COLO829 (cell line): Measurements from ENCODE around the gene ALKAL2.

Source experiments
- DNase-seq: peaks from one replicate; pipeline ENCODE4 v3.0.0; 2012; ENCODE audit warnings: low spot score

ALKAL2 gene

DNA sequence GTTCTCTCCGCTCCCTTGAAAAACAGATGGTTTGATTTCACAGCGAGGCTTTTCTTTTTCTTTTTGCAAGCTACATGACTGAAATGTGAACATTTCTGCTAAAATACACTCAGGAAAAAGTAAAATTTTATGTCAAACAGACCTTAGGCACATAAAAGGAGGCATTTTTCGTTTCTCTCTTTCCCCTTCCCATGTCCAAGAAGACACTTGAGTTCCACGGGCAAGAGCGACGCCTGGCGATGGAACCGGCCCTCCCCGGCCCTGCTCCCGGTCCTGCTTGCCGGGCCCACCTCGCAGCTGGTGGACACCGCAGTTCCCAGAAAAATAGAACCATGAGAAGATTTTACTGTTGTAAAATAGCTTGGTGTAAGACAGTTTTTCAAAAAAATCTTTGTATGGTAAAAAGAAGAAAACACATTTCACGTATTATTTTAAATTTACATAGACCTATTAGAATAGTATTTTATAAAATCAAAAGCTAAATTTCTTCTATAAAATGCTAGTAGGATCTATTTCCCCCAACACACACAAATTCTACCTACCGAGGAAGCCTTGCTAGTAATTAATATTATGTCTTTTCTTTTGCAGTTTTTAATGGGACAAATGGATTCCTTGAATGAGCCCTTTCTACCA lies 2.3 kb upstream of the ALKAL2 start:
- DNase-seq = peak; percentile 45

DNA sequence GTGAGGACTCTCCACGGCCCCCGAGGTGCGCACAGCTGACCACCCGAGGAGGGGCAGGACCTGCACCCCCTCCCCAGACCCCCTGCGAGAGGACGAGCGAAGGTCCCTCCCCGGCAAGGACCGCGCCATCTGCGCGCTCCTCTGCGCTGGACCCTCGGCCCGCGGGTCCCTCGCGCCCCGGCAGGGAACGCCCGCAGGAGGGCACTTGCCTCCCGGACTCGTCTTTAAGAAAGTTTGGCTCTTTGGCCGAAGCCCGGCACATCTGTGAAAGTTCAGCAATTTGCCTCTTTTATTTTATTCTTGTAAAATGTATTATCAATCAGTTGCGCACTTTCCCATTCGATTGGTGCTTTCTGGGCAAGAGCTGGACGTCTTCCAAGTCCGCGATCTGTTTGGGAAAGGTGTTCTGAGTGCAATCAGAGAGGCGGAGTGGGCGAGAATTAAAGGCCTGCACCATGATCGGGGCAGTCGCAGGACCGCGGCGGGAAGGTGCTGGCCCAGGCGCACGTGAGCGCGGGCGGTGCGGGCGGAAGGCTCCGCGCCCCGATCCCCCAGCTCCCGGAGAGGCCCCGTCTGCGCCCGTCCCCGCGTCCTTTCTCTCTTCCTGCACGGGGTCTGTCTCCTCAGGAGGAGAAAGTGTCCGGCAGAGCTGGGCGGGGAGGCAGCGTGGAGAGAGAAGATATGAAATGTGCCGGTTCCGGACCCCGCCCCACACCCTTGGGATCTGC lies 1.6 kb upstream of the ALKAL2 start:
- DNase-seq = no peak

DNA sequence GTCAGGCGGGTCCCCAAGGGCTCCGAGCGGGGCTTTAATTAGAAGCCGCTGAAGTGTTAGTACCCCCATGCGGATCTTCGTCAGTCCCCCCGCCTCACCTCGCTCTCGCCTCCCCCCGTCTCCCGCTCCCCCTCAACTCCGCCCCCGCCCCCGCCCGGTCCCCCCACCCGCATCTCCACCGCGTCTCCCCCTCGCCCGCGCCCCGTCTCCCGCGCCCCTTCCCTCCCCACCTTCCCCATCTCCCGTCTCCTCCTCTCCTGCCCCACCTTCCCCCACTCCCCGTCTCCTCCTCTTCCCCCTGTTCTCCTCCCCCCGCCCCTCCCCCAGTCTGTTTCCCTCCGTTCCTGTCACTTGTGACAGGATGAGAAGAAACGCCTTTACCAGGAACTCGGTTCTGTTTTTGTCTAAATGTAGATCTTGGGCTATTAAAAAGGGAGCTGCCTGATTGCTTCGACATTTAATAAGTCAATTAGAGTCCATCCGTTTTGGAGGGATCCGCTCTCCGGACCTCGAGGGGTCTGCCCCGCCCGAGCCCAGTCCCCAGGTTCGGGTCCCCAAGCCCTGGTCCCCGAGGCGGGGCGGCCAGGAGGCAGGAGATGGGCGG lies 969 bp upstream of the ALKAL2 start:
- no peak for DNase-seq

DNA sequence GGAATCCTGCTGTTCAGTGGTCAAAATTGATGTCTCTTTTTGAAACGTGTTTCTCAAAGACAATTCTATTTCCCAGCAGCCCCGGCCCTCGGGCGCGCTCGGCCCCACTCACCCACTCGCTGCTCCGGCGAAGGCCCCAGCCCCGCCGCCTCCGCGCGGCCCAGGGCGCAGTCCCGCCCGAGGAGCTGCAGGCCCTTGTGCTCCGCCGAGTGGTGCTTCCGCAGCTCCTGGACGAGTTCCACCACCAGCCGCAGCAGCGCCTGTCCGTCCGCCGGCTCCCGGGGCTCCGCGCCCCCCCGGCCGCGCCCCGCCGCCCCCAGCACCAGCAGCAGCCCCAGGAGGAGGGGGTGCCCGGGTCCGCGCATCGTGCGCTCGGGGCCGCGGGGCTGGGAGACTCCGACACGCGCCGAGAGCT lies 413 bp downstream of the ALKAL2 start:
- no peak for DNase-seq

DNA sequence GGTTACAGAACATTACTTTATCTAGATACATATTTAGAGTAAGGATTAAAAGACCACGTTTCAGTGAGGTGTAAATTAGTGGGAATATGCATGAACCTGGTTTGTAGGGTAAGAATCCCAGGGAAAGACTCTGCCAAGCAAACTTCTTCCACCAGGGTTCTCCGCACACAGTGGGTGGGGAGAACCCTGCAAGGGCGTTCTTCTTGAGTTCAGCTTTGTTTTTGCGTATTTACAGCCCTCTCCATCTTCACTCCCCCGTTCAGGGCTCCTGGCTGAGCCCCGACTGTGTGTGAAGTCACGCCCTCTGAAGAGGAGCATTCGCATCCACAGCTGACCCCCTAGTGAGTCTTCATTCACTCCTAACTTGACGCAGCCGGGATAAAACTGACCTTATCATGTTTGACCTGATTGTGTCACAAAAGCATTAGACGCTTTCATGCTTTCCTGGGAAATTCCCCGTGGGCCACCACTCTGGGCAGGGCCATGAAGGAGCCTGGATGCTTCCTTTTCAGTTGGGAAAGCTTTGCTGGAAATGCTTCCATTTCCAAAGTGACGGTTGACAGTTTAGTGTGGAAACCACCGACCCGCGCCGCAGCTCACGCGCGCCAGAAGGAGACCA lies 1.0 kb downstream of the ALKAL2 start:
- no peak for DNase-seq

DNA sequence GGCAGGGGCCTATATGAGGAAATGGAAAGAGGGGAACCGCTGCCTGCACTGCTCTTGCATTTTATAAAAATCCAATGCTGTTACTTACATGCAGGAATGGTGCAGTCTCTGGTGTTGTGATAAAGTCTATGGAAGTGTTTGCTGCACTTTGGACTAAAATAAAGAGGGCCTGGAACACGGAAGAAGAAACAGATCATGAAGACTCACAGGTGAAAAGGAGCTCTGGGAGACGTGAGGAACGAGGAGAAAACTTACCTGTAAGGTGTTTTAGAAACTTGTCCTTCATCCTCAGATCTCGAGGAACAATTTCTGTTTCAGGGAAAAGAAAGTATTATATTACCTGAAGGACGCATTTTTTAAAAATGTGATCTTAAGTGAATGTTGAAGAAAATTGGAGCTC lies 1.9 kb downstream of the ALKAL2 start:
- DNase-seq = no peak

DNA sequence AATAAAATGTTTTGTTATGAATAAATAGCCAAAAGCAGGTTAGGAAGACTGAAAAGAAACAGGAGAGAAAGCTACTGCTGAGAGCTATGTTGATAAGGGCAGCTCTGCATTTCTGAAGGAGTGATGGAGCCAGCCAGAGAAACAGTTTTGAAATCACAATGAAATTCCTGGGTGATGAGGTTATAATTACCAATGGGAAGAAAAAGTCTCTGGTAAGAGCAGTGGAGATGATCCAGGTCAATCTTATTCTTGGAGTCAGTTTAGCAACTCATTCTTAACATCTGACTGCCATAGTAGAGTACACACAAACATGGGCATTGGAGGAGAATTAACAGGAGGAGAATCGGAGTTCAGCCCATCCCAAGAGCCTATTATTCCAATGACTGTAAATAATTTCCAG lies 2.4 kb downstream of the ALKAL2 start:
- DNase-seq = no peak

DNA sequence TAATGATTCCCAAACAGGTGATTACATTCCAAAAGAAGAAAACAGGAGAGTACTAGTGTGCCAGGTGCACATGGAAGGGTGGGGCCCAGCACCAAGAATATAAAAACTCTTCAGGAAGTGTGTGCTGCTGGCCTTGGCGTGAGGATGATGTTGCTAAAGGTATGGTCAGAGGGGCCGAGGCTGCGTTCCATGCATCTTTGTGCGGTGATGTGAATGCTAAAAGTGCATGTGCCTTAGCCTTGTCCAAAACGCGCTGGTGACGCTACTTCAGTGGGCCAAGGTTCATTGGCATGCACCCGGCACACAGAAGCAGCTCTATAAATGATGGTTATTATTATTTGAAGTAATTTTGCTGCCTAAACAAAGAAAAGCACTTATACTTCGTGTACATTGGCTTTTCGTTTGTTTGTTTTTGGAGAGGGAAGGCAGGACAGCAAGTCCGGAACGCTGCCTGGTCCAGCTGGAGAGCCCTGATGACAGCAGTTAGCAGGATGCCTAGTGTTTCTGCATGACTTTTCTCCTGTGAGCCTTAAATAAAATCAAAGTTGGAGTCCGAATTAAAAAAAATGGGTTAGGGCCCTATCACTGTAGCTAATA lies 2.9 kb downstream of the ALKAL2 start:
- no peak for DNase-seq

DNA sequence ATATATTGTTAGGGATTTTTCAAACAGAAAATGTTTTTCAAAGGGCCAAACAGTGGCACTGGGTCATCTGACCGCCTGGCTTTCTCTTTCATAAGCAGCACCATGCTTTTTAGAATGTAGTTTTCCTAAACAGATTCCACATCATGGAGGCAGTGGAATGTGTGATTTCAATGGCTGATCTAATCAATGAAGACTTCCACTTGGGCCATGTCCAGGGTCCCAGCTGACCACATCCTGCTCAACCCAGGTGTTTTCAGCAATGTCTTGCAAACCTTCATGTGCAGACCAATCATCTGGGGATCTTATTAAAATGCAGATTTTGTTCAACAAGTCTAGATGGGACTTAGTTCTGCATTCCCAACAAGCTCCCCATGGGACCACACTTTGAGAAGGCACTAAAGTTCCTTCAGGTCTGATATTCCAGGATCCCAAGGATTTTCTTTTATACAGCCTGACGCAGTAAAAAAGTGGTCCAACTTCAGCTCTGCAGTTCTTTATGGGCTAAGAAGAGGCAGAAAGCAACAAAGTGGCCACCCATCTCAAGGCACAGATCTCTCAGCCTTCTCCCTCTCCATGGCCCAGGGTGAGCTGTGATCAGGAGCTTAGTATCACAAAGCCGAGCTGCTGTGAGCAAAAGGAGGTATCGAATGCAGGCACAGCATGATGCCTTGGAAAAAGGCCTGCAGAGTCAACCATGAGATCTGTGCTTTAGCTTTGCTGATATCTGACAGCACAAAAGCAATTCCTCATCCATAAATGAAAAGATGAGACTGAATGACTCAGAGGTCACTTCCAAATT lies 3.7 kb downstream of the ALKAL2 start:
- DNase-seq = no peak

DNA sequence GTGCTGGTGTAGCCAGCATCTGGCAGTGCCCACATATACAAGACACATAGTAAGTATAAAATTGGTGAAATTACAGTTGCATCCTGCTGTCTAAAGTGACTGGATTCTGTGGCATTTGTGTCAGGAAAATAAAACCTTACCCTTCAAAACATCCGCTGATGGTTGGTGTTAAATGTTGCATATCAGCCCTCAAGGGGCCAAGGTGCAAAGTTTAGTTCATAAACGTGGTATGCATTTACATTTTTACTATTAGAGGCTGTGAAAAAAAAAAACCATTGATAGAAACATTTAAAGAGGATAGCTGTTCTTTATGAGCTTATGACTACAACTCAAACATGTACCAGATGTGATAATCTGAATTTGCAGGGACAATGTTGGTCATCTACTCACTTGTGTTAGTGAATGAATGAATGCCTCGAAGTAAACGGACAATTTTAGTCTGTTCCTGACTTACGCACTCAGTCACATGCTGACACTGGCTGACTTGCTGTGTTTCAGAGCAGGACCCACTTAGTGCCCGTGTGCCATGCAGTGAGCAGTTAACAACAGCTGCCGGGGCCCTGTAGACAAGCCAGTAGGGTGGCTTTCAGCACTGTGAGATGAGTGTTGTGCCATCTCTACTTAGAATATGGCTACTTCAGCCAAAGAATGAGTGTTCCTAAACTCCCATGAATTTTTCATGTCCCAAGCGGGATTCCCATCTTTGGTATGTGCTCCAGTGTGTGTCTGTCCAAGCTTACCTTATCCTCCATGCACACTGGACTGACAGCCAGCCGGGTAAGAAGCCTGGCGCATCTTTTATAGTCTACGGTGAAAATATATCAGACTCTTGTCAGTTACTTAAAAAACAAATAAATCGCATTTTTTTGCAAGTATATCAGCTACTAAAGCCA lies 5.3 kb downstream of the ALKAL2 start:
- no peak for DNase-seq

DNA sequence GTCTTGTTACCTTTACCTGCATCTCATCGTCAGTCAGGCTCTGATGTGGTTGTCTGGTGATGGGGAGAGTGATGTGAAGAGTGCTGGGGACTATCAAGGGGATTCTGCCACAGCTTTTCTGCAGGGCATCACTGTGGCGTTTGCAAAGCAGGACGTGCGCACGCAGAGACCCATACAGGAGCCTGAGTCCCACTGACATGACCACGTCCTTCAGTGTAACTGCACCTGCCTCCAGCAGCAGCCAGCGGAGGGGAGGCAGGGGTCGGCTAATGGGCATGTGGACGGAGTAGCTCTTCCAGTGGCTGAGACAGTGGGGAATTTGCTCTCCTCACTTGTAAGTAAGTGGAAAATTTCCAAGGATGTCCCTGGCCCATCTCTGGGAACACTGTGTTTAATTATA lies 6.5 kb downstream of the ALKAL2 start:
- no peak for DNase-seq

DNA sequence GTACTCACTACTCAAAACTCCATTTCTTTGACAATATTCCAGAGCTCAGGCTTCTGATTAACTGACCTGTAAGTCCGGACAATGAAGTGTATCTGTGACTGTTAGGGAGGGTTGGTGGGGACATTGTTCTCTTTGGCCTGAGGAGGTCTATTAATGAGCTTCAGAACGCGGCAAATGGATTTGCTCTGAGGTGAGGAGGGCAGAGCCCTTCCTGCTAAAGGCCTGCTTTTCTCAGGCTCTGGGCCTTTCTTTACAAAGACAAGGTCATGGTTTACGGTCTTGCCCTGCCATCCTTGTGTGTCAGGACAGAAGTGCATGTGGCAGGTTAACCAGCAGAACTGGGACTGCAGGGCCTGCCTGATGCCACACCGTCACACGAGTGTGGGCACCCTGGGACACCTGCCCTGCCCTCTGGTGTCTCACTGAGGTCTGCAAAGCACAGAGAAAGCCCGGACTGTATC lies 7.2 kb downstream of the ALKAL2 start:
- no peak for DNase-seq

DNA sequence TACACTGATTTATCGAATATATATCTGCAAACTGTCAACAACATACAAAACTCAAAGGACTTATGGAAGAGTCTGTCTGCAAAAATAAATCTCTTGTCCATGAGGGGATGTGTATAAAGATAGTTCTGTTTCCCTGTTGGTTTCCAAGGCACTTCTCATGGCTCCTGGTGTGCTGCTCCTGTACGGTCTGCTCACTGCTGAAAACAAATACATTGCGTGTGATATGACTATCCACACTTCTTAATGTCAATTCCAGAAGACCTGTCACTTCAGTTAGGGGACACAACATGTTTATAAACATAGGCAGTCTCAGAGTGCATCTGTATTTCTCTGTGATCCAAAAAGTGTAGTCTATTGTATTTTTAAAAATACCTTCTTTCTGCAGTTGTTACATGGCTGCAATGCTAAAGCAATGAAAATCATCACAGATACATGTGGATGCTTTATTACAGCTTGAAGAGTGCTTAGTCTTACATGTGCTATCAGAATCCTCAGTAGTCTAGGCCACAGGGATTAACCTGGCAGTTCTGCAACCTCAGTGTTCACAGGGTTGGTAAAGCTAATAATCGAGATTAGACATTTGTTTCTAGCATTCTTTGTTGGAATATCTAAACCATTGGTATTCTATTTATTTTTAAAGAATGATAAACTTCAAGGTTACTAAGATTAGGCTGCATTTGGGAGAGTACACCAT lies 7.8 kb downstream of the ALKAL2 start:
- no peak for DNase-seq

DNA sequence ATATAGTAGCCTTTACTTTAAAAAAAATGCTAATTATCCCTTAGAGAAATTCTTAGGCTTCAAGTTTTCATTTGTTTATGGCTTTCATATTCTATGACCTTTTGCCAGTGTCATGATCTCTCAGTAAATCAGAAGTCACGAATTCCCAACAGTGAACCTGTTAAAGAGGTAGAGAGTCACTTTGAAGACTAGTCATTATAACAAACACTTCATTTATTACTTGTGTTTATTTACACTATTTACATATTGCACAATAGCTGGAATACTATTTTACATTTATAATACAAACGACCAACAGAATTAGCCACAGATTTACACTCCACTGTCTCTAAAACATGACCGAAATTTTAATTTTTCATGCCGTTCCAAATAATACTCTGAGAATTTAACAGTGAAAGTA lies 8.5 kb downstream of the ALKAL2 start:
- DNase-seq = no peak

DNA sequence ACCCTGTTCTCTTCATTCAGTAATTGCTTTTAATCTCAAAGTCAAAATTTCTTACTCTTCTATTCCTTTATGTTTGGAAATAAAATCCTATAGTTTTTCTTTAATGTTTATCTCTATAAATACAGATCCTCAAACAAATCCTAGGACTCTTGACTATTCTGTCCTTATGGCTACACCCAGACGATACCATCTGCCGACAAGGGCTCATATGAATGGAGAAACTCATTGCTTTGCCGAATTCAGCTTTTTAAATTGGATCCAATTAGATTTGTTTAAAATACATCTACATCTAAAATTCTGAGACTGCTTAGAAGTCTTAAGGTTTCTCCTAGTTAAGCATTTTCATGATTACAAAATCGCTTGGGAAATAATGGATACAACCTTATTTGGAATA lies 9.0 kb downstream of the ALKAL2 start:
- DNase-seq = no peak

DNA sequence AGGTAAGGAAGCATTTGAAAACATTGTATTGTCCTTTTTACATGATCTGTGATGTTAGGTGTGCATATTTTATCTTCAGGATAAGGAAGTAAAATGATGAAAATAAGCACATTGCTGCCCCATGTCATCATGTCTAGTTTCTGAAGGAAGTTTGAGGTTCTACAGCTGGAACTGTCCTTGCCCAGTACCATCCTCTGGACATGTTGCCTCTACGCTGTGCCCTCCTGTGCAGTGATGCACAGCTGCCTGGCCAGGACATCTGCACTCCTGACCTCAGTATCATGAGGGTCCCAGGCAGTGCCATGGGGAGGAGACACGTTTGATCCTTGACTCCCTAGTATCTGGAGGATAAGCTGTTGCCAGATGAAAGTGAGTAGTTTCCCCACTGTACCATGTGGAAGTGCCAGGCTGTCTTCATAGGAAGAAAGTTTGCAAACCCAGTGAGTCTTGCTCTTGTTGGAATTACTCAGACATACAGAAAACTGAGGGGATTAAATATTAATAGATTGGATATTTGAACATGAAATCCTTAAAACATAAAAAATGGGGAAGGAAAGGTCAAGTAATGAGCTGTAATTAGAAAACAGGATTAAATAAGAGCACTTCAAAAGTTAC lies 9.5 kb downstream of the ALKAL2 start:
- DNase-seq = no peak

DNA sequence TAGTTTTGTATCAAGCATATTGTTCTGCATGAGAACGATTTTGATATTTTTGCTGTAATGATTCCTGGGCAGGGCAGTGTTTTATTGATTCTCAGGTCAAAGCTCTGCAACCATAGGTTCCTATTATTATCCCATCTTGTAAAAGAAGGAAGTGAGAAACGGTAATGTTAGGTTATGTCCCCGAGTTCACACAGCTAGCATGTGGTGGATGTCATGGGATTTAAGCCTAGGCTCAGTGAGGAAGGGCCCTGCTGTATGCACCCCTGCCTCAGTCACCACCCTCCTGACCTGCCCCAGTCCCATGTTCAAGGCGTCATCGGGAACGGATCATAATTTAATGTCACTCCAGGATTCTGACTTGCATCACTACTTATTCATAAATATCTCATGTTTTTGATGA lies 12.4 kb downstream of the ALKAL2 start:
- no peak for DNase-seq

DNA sequence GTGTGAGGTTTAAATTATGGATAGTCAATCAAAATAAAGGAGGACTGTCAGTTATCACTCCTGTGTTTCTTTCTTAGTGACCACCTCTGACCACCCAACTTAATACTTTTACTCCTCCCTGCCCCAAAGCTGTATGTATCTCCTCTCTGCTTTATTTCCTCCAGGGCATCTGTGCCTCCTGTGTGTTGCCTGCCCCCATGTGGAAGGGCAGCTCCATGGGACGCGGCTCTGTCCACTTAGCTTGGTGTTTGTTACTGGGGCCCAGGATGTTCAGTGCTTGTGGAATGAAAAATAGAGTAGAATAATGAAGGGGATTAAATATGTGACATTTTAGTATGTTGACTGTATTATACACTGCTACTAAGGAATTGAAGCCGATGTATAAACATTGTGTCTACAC lies 13.4 kb downstream of the ALKAL2 start:
- DNase-seq = no peak

DNA sequence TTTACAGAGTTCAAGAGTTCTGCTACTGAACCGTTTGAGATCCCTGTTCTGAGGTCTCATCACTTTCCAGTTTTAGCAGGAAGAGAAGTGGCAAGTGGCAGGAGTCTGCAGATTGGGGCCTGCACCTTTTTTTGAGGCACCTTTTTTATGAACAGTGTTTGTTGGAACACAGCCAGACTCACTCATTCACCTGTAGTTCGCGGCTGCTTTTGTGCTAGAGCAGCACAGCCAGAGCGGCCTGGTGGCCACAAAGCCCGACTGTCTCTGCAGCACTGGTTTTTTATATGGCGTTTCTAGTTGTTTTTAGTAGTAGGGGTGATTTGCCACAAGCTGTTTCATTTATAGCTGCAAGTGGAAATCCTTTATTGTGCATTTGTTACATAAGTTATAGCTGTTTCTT lies 14.6 kb downstream of the ALKAL2 start:
- DNase-seq = no peak

DNA sequence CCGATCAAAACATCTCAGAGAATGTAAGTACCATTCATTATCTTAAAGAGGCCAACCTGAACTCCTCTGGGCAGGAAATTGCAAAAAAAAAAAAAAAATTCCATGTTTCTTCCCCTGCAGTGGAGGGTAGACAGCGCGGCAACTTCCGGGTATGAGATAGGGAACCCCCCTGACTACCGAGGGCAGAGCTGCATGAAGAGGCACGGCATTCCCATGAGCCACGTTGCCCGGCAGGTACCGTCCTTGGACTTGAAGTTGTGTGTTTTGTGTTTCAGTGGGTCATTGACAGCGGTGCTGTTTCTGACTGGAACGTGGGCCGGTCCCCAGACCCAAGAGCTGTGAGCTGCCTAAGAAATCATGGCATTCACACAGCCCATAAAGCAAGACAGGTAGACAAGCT lies 16.0 kb downstream of the ALKAL2 start:
- no peak for DNase-seq
